HG03460 (cell line): ENCODE data around the gene SLC9B2.
A peak's percentile ranks its signal among the peaks of the same experiment; 100 is the strongest.

Experiments used
- ATAC-seq: cut with Tn5 transposase; IDR thresholded peaks from one replicate; pipeline ENCODE4 v1.9.1; 2021; ENCODE audit not compliant: unreplicated experiment

Gene SLC9B2

GRCh38 chr4:103076747-103077347 is at the start of gene SLC9B2:
SLC9B2 (minus strand) TSS chr4:103076761; CDS start chr4:103067550, 9,211 bp downstream.
- peak; percentile 51 for ATAC-seq

- no peak for ATAC-seq
These were observed 49.6 kb upstream of the SLC9B2 start for GRCh38 chr4:103126126-103126525.

DNA sequence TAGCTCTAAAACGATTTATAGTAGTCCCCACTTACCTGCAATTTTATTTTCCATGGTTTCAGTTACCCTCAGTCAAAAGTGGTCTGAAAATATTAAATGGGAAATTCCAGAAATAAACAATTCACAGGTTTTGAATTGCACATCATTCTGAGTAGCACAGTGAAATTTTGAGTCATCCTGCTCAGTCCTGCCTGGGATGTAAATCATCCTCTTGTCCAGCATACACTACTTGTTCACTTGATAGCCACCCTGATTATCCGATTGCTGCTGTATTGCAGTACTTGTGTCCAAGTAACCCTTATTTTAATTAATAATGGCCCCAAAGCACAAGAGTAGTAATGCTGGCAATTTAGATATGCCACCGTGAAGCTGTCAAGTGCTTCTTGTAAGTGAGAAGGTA is 46.6 kb upstream of the SLC9B2 start:
- no peak for ATAC-seq

- no peak for ATAC-seq
These were observed 41.6 kb upstream of the SLC9B2 start for GRCh38 chr4:103118166-103118565.

DNA sequence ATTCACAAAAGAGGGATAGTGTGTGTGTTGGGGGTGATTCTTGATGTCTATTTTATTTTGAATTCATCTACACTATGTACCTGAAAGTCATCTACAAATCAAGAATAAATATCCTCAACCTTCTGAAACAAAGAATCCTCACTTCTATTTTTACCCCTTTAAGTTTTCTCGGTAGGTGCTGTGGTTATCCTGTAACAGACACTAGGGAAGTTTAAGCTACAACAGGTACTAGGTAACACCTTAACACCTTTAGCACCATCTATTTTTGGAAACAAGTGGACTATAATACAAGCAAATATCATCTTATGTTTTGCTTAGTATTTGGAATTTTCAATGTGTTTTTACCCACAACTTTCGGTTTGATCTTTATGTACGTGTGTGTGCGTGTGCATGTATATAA is 35.0 kb upstream of the SLC9B2 start:
- ATAC-seq, result no peak

DNA sequence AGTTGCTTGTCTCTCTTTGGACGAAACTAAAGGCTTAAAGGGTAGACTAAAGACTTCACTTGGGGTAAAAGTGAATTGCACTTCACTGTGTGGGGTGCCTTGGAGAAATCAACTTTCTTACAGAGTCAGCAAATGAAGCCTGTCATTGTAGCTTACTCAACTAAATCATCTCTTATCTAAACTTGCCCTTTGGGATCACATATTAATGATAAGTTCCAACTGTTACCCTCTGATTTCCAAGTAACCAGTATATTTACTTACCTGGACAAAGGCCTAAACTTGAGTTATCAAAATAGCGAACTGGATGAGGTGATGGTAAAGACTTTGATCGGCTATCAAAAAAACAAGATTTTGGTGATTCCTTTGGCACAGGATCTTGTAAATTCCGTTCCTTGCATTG is 32.0 kb upstream of the SLC9B2 start:
- ATAC-seq, result no peak

- ATAC-seq, result no peak
These were observed 29.2 kb upstream of the SLC9B2 start for GRCh38 chr4:103105558-103106356.

GRCh38 chr4:103104886-103105285 is 28.3 kb upstream of the SLC9B2 start:
- ATAC-seq, result no peak

- no peak for ATAC-seq
These were observed 24.1 kb upstream of the SLC9B2 start for GRCh38 chr4:103100691-103101090.

DNA sequence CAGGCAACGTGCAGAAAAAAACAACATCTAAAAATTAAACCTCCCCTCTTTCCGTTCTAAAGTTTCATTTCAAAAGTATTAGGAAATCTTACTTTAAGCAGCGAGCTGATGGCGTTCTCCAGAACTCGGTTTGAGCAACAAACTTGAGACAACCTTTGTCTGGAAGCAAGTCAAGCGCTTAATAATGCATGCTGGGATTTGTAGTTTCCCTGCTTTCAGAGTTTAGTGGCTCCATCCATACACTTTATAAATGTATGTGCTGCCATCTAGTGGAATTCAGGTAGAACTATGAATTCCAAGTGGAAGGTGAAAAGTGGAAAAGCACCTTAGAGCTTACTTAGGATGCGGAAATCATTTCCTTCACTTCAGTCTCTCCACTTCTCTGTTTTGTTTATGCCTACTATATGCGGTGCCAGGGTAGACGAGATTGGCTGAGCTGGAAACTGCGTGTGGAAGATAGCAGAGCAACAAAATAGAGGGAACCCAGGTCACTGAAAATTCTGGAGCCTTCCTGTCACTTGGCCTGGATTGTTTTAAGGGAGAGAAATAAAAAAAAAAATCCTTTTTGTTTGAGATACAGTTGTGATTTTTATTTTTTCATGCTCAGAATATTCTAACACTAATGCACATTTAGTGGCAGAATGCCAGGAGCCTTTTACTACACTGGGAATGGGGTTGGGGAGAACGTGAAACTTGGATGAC is 23.3 kb upstream of the SLC9B2 start, which contains the start of gene BDH2:
TSS of gene BDH2 (minus strand) at position 144 of the 702 bp plus-strand sequence. CDS start 3,580 bp downstream, outside the sequence.
- ATAC-seq, result peak; percentile 97

DNA sequence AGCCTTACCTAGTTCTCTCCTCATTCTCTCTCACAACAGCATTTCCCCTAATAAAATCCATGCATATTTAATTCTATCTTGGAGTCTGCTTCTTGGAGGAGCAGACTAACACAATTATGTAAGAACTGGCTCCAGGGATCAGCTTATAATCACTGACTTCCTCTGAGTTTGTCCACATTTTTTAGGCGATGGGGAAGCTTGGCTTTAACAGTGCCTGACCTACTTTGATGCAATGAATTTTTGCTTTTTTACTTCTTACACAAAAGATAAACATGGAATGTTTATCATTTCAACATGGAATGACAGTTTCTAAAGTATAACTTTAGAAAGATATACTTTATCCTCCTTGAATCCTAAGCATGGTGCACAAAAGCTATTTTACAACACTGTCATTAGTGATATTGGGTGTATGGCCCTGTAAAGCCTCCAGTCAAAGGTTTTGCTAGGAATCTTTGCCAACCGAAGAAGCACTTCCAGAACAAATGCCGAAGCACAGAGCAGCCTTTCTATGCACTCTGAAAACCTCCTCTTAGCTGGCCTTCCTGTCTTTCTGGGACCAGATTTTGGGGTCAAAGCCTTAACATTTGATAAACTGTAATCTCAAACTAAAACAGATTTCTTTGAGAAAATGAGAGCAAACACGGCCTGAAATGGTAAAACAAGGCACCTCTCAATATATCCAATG is 22.3 kb upstream of the SLC9B2 start:
- no peak for ATAC-seq

GRCh38 chr4:103098341-103098740 is 21.8 kb upstream of the SLC9B2 start:
- no peak for ATAC-seq

DNA sequence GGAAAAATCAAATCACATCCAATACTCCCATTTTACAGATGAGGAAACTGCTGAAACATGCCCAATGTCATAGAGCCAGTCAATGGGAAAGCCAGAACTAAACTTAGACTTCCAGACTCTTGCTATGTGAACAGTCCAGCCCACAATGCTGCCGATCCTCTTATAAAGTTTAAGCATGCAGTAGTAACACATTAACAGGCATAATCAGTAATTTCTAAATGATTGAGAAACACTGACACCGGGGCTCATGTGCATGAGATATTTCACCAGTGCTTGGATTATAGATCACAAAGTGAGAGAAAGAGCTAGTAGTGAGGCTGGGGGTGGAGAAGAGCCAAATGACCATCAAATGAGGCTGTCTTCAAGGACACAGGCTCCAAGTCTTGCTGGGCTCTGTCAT is 20.6 kb upstream of the SLC9B2 start:
- ATAC-seq, result no peak

DNA sequence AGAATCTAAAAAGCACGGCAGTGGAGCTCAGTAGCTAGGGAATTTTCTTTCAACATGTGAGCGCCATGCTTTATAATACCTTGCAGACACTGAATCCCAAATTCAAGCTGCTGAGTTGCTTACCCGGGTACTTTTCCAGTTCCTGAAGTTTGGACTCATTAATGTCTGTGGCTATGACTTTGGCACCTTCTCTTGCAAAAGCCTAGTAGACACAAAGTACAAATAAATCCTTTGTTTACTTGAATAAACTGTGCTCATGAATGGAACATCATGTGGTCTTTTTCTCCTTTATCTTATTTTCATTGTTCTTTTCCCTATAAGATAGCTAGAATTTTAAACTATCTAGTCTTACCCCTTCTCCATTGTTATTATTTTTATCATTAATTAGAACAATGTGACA is 18.5 kb upstream of the SLC9B2 start:
- no peak for ATAC-seq

DNA sequence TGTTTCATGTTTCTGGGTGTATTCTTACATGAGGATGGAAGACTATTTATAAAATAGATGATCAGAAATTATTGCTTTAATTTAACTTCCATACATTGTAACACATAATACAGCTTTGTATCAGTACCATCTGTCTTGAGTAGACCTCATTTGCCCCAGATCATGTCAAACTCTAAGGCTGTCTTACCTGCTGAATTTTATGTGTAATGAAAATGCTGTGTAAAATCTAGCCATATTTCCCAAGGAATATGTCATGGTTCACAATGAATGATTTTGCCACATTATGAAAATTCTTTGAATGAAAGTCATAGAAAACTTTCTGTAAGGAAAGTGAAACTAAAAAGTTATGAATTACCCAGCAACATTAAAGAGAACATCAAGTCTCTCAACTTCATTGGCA is 15.7 kb upstream of the SLC9B2 start:
- ATAC-seq, result no peak

- ATAC-seq, result peak; percentile 73
These were observed 15.2 kb upstream of the SLC9B2 start for GRCh38 chr4:103091601-103092223.

DNA sequence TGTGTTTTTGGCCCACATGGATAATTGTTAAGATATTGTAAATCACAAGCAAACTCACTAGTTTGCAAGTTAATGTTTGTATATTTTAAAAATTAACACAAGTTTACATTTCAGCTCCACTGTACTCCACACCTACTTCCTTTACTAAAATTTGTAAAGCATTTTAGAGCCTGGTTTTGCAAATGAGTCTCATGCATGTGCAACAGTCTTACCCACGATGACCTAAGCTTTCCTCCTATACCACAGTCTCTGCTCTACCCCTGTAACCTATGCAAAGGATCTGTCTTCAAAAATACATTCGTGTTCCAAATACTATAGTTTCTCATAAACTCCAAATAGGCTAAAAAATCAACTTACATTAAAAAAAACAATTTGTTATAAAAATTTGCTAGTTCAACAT is 12.9 kb upstream of the SLC9B2 start:
- no peak for ATAC-seq

- no peak for ATAC-seq
These were observed 10.0 kb upstream of the SLC9B2 start for GRCh38 chr4:103086551-103086950.

DNA sequence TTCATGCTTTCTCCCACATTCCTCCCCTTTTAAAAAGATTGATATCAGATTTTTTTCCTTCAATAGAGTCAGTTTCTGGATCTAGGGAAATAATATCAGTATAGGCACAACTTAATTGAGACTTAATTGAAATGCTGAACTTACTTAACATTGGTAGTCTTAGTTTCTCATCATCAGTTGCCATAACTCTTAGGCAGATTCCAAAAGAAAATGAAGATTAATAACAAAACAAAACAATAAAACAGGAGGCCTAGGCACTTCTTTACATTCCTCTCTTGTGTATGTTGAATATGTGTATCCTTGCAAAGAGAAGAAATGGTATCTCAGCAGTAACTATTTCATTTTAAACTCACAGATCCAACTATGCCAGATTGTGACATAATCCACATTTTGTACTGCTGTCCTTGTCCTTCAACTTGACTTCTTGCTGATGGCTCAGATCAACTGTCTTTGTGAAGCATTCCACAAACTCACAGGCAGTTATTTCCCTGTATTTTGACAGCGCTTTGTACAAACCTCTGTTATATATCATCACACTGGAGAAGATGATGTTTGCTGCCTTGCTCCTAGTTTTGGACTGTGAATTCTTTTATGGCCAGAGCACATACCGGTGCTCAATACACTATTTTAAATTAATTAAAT is 9.1 kb upstream of the SLC9B2 start:
- ATAC-seq, result no peak

- ATAC-seq, result no peak
These were observed 3.1 kb upstream of the SLC9B2 start for GRCh38 chr4:103079621-103080020.
